Activated CD8-positive, alpha-beta memory T cell treated with anti-CD3 and anti-CD28 coated beads, Interleukin-2, amount 50 U/mL, for 24 hours (primary cell): ENCODE data around the gene TEX264.
"Not testable (repeated sequence)": the region's sequence is repeated elsewhere in the genome, so short reads cannot be mapped to it uniquely, and the experiment has no call there.

Source experiments
- DNase-seq: peaks from one replicate; pipeline ENCODE4 v3.0.0-alpha.2; 2020; ENCODE audit errors: extremely low read depth

TEX264 gene, protein sequence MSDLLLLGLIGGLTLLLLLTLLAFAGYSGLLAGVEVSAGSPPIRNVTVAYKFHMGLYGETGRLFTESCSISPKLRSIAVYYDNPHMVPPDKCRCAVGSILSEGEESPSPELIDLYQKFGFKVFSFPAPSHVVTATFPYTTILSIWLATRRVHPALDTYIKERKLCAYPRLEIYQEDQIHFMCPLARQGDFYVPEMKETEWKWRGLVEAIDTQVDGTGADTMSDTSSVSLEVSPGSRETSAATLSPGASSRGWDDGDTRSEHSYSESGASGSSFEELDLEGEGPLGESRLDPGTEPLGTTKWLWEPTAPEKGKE

DNA sequence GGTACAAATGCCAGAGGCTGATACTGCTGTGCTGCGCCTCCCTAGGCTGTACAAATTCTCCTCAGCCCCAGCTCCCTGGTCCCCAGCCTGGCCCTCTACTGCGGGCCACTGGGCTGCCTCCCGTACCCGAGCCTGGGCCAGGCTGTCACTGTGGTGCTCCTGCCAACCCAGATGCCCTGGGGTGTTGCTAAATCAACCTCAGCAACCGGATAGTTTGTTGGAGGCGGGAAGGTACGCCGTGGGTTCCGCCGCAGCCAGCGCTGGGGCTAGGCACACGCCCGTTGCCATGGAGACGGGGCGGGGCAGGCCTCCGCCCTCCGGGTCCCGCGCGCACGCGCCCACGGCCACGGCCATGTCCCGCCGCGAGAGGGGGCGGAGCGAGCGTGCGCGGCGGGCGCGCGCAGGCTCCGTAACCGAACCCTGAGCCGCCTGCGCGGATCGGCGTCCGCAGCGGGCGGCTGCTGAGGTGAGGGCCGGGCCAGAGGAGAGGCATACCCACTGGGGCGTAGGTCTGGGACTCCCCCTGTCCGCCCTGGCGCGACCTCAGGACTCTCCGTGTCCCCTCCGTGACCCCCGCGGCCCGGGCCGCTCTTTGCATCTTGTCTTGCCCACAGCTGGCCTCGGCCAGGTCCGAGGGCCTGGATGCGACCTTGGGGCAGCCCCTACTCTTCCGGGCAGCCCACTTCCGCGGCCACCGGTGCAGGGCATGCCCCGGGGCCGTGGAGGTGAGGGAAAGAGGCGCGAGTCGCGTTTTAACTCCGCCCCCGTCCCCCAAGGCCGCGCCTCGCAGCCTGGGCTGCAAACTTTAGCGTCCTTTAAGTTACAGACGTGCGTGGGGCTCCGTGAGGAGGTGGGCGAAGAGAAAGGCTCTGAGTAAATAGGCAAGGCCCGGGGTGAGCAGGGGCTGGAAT, at the start of gene TEX264:
TSS of gene TEX264 (plus strand) at position 430 of the 911 bp plus-strand sequence. CDS start 3,053 bp downstream, outside the sequence.
- DNase-seq: peak; percentile 75

DNA sequence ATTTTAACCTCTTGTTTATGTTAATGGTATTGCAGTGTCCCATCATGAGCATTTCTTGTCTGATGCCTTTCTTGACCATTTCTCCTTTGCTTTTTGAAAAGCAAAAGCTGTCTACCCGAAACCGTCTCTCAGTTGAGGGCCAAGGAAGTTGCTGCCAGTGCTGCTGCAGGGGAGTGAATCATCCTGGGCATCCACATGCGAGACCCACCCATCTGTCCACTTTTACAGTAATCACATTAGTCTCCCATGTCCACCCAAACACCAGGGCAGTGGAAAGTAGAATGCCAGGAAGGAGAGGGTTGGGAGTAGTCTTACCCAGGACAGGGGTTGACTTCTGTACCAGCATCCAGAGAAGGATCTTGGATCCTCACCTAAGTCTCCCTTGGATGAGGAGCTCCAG, 48.6 kb upstream of the TEX264 start:
- DNase-seq: no peak

DNA sequence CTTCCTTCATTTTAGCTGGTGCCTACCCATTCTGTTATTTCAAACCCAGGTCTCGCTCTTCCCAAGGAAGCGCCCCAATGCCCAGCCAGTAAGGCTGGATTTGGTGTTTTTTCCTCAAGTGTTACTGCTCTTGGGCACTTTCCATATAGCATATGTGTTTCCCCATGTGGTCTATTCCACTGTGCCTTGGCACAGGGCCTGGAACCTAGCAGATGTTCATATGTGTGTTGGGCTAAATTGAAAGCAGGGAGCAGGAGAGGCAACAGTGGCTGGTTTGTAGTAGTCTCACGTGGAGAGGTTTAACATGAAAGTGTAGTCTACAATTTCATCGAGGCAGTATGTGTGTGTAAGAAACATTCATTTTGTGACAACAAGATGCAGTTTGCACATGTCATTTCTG, 48.2 kb upstream of the TEX264 start:
- DNase-seq: no peak

DNA sequence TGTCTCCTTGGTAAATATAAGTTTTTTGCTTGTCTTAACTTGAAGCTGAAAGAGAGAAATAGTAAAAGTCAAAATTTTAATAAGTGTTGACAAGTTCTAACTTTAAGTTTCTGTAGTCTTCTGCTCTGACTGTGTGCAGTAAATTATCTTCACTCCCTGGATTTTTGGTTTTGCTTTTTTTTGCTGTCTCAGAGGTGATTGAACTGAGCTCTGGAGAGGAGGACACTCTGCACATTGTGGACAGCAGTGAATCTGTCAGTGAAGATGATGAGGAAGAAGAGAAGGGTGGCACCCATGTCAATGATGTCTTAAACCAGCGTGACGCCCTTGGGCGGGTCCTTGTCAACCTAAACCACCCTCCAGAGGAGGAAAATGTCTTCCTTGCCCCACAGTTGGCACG, 40.5 kb upstream of the TEX264 start:
- DNase-seq: no peak

DNA sequence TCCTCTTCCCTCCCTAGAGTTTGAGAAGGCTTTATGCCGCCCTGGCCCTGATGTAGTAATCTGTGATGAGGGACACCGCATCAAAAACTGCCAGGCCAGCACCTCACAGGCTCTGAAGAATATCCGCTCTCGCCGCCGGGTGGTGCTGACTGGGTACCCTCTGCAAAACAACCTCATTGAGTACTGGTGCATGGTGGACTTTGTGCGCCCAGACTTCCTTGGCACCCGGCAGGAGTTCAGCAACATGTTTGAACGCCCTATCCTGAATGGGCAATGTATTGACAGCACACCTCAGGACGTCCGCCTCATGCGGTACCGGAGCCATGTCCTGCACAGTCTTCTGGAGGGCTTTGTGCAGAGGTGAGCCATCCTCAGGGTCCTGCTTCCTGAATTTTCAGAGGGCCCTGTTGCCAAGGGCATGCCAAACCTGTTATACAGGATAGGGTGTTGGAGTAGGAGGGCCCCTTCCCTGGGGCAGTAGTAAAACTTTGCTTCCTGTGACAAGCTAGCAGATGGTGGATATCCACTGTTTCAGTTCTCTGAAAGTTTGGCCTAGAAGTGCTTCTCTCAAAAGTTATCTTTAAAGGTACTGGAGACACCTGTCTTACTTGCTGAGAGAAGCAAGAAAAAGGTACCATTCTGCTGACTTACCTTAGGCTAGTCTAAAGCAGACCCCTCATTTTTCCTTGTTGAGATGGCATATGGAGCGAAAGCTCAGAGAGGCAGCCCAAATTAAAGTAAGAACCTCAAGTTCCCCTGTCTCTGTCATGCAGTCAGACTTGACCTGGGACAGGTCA, 33.7 kb upstream of the TEX264 start:
- no peak for DNase-seq

DNA sequence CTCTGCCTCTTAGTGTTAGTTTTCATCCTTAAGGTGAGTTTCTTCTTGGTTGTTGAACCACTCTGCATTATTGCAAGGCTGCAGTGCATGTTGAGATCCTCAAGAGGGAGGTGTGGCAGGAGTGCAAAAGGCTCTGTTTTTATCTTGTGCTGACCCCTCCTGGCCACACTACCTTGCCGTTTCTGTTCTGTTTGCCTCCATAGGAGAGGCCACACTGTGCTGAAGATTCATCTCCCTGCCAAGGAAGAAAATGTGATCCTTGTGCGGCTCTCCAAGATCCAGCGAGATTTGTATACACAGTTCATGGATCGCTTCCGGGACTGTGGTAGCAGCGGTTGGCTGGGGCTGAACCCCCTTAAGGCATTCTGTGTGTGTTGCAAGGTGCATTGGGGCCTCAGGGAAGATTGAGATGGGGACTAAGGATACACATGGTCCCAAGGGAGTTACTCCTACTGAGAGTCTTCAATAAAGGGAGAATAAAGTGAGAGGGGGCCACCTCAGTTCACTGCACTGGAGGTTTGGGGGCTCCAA, 33.0 kb upstream of the TEX264 start:
- no peak for DNase-seq

DNA sequence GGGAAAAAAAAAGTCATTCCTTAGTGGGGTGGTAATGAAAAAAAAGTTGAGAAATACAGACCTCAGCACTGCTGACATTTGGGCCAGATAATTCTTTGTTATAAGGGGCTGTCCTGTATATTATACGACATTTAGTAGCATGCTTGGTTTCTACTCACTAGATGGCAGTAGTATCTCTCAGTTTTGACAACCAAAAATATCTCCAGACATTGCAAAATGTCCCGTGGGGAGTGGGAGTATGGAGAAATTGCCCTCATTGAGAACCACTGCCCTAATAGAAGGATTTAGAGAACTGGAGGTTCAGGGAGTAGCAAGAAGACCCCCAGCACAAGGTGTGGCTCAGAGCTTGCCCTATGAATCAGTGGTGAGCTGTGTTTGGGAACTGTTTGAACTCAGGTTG, 28.6 kb upstream of the TEX264 start:
- no peak for DNase-seq

DNA sequence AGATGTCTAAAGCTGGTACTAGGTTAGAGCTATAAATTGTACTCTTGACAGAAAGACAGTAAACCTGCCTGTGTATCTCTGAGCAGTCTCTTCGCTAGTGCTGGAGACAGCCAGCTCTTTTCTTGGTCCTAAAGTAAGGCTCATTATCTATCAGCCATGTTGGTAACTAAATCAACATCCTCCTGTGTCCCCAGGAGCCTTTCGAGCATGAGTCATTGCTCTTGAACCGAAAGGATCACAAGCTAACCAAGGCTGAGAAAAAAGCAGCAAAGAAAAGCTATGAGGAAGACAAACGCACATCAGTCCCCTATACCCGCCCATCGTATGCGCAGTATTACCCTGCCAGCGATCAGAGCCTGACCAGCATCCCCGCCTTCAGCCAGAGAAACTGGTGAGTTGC, 25.0 kb upstream of the TEX264 start:
- DNase-seq: no peak

DNA sequence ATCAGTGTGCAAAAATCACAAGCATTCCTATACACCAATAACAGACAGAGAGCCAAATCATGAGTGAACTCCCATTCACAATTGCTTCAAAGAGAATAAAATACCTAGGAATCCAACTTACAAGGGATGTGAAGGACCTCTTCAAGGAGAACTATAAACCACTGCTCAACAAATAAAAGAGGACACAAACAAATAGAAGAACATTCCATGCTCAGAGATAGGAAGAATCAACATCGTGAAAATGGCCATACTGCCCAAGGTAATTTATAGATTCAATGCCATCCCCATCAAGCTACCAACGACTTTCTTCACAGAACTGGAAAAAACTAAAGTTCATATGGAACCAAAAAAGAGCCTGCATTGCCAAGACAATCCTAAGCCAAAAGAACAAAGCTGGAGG, 18.9 kb upstream of the TEX264 start:
- not testable (repeated sequence) for DNase-seq

DNA sequence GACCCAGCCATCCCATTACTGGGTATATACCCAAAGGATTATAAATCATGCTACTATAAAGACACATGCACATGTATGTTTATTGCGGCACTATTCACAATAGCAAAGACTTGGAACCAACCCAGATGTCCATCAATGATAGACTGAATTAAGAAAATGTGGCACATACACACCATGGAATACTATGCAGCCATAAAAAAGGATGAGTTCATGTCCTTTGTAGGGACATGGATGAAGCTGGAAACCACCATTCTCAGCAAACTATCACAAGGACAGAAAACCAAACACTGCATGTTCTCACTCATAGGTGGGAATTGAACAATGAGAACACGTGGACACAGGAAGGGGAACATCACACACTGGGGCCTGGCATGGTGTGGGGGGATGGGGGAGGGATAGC, 17.6 kb upstream of the TEX264 start:
- not testable (repeated sequence) for DNase-seq

DNA sequence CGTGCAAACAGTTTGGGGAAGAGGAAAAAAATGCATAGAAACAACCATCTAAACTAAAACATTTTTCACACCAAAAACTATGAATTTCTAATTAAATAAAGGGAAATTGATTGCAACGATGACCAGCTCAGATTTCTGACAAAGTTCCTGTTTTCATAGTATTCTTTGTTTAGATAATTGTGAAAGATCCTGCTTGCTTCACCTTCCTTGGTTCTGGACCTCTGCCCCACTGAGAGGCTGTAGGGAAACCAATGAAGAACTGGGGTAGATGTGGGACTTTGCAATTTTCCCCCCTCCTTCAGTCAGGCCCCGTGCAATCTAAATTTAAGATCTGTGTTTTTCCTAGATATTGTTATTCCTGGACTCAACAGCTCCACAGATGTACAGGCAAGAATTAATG, 13.8 kb upstream of the TEX264 start:
- DNase-seq: no peak

DNA sequence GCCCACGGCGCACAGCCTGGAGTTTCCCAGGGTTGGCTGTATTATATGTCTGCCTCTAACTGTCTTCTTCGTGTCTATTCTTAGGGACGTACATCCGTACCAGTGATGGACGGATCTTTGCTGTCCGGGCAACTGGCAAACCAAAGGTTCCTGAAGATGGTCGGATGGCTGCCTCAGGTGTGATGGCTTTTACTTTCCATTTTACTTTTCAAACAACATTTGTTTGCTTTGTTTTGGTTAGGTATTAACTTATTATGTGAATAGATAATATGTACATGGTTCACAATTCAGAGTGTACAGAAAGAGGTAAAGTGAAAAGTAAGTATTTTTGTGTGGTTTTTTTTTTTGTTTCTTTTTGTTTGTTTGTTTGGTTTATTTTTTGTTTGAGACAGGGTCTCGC, 11.1 kb upstream of the TEX264 start:
- DNase-seq: no peak

DNA sequence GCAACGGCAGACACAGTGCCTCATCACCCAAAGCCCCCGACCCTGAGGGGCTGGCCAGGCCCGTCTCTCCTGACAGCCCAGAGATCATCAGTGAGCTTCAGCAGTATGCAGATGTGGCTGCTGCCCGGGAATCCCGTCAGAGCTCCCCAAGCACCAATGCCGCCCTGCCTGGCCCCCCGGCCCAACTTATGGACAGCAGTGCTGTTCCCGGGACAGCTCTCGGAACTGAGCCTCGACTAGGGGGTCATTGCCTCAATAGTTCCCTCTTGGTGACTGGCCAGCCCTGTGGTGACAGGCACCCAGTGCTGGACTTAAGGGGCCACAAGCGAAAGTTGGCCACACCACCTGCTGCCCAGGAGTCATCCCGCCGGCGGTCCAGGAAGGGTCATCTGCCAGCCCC, 8.6 kb upstream of the TEX264 start:
- no peak for DNase-seq

DNA sequence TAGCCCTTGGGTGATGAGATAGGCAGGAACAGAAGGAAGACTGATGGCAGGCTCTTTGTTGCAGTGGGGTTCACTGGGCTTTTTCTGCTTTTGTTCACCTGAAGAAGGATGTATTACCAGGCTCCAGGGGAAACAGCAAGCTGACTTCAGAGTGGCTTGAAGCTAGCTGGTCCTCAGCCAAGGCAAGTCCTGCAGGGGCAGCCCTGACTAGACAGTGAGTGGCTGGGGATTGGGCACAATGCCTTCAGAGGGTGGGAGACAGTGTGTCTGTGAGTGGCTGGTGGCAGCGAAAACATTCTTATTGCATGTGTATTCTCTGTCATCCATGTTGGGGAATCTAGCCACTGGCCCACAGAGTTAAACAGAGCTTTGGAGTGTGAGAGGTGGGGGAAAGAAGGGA, 2.3 kb upstream of the TEX264 start:
- no peak for DNase-seq

DNA sequence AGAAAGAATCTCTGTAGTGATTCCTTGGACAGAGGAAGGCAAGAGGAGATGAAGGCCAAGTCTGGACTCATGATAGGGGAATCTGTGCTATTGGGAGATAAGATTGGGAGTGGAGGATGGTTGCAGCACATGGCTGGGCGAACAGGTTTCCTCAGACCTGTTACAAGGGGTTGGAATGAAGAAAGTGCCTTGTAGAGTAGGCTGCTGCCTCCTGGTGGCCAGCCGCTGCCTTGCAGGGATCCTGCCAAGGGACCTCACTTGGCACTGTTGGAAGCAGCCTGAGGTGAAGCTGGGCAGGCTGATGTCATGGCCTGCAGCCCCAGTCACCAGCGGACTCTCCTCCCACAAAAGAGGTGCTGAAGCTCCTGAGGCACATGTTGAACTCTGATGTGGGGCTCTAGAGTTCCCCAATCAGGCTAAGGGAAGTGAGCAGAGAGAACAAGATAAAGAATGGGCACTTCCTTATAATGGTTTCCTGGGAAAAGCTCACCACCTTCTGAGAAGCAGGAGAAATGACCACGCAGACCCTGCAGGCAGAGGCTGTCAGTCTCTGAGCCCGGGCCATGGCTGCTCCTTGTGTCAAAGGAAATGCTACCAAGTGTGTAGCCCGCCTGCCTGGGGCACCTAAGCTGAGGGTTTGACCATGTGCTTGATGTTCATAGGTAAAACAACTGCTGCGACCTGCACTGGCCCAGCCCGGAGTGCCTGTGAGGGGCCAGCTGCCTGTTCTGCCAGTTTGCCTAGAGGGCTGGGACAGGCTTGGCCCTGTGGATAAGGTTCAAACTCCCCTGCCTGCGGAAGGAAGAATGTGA, 1.6 kb upstream of the TEX264 start:
- DNase-seq: peak; percentile 51

DNA sequence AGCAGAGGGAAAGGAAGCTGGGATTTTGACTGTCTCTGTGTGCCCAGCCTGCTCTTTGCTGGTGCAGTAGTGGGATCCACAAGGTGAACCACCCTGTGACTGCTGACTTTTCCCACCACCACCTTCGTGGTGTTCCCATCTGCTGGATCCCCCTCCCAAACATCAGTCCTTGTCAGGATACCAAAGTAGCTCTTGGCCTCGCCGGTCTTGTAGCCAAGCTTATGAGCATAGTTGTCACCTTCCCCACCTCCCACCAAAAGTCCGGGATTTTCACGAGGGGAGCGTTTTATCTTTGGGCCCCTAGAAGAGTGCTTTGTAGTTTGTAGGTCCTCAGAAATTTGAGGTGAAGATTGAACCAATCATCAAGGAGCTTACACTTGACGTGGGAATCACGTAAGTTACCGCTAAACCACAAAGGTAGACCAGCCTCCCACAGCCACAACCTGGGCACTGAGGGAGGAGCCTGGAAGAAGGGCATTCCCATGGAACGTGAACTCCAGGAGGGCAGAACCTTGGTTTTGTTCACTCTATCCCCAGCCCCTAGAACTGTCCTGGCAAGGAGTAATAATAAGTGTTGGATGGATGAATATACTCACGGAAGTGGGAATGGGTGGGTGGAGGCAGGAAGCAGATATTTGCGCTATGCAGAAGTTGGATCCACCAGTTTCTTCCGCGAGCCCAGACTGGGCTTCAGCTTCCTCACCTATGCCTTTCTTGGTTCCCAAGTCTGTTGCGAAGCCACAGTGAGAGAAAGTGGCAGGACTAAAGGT, 814 bp upstream of the TEX264 start:
- DNase-seq: no peak

DNA sequence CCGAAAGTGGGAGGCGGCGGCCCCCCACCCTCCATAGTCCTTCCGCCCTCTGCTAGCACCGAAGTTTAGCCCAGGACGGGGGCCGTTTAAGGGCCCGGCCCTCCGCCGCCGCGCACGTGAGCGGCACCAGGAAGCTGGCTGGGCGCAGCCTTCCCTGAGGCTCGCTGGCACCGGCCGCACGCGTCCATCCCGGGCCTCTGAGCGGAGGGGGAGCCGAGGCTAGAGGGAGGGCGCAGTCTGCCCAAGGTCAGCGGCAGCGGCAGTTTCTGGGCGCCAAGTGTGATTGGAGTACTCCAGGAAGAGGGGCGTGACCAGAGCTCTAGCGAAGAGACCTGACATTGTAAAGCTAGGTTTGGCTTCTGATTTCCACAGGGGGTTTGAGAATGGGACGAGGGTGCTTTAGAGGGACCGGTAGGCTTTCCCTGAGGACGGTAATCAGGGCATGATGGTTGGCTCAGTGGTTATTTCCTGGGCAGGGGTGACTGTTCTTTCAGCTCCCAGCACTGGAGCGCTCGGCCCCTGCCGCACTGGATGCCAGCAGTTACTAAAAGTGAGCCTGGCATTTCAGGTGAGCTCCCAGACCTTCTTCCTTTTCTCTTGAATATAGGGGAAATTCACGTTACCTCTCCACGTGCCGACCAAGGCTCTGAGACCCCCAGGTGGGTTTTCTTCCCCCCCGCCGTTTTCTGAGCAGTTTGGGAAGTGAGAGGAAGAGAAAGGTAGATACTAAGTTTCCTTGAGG, 853 bp downstream of the TEX264 start:
- peak; percentile 33 for DNase-seq

DNA sequence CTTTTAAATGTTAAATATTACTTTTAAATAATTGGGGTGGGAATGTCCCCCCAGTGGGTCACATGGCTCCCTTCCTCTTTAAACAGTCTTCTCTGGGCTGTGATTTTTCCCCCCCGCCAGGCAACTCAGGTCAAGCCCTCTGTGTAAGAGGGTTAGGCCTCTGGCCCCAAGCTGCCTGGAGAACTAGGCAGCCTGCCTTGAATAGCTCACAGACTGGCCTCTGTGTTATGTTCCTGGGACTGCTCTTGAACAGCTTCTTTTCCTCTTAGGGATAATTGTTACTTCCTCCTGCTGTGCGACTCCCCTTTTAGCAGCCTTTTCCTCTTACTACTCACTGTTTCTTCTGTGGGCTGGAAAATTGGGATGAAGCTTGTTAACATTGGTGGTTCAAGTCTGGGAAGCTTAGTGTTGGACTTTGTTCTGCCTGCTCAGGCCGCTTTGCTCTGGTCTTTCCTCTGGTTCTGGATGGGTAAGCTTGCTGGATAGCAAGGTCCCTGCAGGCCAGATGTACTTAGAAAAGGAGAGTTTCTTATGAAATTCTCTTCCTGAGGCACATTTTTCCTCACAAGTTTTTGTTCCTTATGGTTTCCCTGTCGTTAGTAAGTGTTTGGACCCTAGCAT, 2.2 kb downstream of the TEX264 start:
- DNase-seq: no peak
